H9 (cell line): ENCODE measurements around the gene BATF. TPM values are rescaled to one million over a fixed set of nuclear protein-coding genes. Genes with fewer than 3 reads are reported as not detected.

Experiments used
- DNase-seq: peaks from one replicate; pipeline ENCODE4 v3.0.0-alpha.2; 2017
- H2AFZ ChIP-seq: one replicate; pipeline ENCODE4 v1.6.1; 2013; ENCODE audit warnings: mild to moderate bottlenecking, low read length, control low read depth, moderate library complexity
- H2AK5ac ChIP-seq: 2 replicates; pipeline ENCODE4 v1.6.1; 2013; ENCODE audit warnings: low read length, control low read depth, mixed read lengths; ENCODE audit not compliant: insufficient read length
- H2BK120ac ChIP-seq: one replicate; pipeline ENCODE4 v1.6.1; 2013; ENCODE audit warnings: low read depth, mild to moderate bottlenecking, low read length, control low read depth, inconsistent platforms; ENCODE audit not compliant: poor library complexity, severe bottlenecking
- H2BK12ac ChIP-seq: 2 replicates; pipeline ENCODE4 v1.6.1; 2013; ENCODE audit warnings: low read length, control low read depth, mixed read lengths, low read depth; ENCODE audit not compliant: insufficient read length
- H2BK15ac ChIP-seq: 2 replicates; pipeline ENCODE4 v1.6.1; 2013; ENCODE audit warnings: low read depth, low read length, control low read depth
- H2BK20ac ChIP-seq: one replicate; pipeline ENCODE4 v1.6.1; 2013; ENCODE audit warnings: low read depth, mild to moderate bottlenecking, low read length, control low read depth, inconsistent platforms; ENCODE audit not compliant: poor library complexity, severe bottlenecking
- H2BK5ac ChIP-seq: 2 replicates; pipeline ENCODE4 v1.6.1; 2013; ENCODE audit warnings: low read length, control low read depth, mixed read lengths; ENCODE audit not compliant: insufficient read length
- H3K14ac ChIP-seq: 2 replicates; pipeline ENCODE4 v1.6.1; 2013; ENCODE audit warnings: low read length, control low read depth; ENCODE audit not compliant: insufficient read depth
- H3K18ac ChIP-seq: 2 replicates; pipeline ENCODE4 v1.6.1; 2013; ENCODE audit warnings: low read depth, mild to moderate bottlenecking, mixed read lengths, low read length, control low read depth; ENCODE audit not compliant: insufficient read length
- H3K23ac ChIP-seq: 2 replicates; pipeline ENCODE4 v1.6.1; 2013; ENCODE audit warnings: low read length, control low read depth, mixed read lengths, low read depth; ENCODE audit not compliant: insufficient read length
- H3K23me2 ChIP-seq: 2 replicates; pipeline ENCODE4 v1.6.1; 2013; ENCODE audit warnings: low read depth, mild to moderate bottlenecking, mixed read lengths, low read length, control low read depth; ENCODE audit not compliant: insufficient read length, poor library complexity, severe bottlenecking
- H3K27ac ChIP-seq: 2 replicates; pipeline ENCODE4 v1.5.1; 2013; ENCODE audit warnings: low read length, control low read depth, mixed read lengths, low read depth; ENCODE audit not compliant: insufficient read length
- H3K27me3 ChIP-seq: 2 replicates; pipeline ENCODE4 v1.6.1; 2013; ENCODE audit warnings: low read length, control low read depth, inconsistent platforms; ENCODE audit not compliant: insufficient read depth
- H3K4ac ChIP-seq: 2 replicates; pipeline ENCODE4 v1.6.1; 2013; ENCODE audit warnings: low read depth, mild to moderate bottlenecking, control low read depth, inconsistent platforms, low read length, moderate library complexity
- H3K4me1 ChIP-seq: 2 replicates; pipeline ENCODE4 v1.6.1; 2013; ENCODE audit warnings: low read length, control low read depth, inconsistent platforms; ENCODE audit not compliant: insufficient read depth
- H3K4me2 ChIP-seq: 2 replicates; pipeline ENCODE4 v1.6.1; 2013; ENCODE audit warnings: low read length, control low read depth, mixed read lengths; ENCODE audit not compliant: insufficient read length, insufficient read depth
- H3K56ac ChIP-seq: 2 replicates; pipeline ENCODE4 v1.6.1; 2013; ENCODE audit warnings: low read depth, mild to moderate bottlenecking, mixed read lengths, low read length, control low read depth; ENCODE audit not compliant: insufficient read length
- H3K79me1 ChIP-seq: 2 replicates; pipeline ENCODE4 v1.6.1; 2013; ENCODE audit warnings: low read depth, mild to moderate bottlenecking, moderate library complexity, low read length, control low read depth, inconsistent platforms; ENCODE audit not compliant: insufficient read depth, poor library complexity, severe bottlenecking
- H3K79me2 ChIP-seq: 2 replicates; pipeline ENCODE4 v1.6.1; 2013; ENCODE audit warnings: low read length, control low read depth, inconsistent platforms; ENCODE audit not compliant: insufficient read depth
- H3K9ac ChIP-seq: 2 replicates; pipeline ENCODE4 v1.6.1; 2013; ENCODE audit warnings: low read length, control low read depth, mixed read lengths; ENCODE audit not compliant: insufficient read length; ENCODE audit errors: extremely low read depth
- H3K9me3 ChIP-seq: one replicate; pipeline ENCODE4 v1.6.1; 2013; ENCODE audit warnings: low read depth, low read length, inconsistent platforms; ENCODE audit not compliant: control insufficient read depth
- H3T11ph ChIP-seq: one replicate; pipeline ENCODE4 v1.6.1; 2013; ENCODE audit warnings: mild to moderate bottlenecking, low read length, control low read depth, inconsistent platforms
- H4K20me1 ChIP-seq: one replicate; pipeline ENCODE4 v1.6.1; 2013; ENCODE audit not compliant: control insufficient read depth, insufficient read length, insufficient read depth
- H4K5ac ChIP-seq: 2 replicates; pipeline ENCODE4 v1.6.1; 2013; ENCODE audit warnings: low read depth, mild to moderate bottlenecking, mixed read lengths, low read length, control low read depth; ENCODE audit not compliant: insufficient read length
- H4K8ac ChIP-seq: replicated peaks from 2 replicates; pipeline ENCODE4 v1.6.1; 2013; ENCODE audit warnings: low read length, control low read depth, mixed read lengths, low read depth; ENCODE audit not compliant: insufficient read length
- H4K91ac ChIP-seq: 2 replicates; pipeline ENCODE4 v1.6.1; 2013; ENCODE audit warnings: low read depth, mild to moderate bottlenecking, moderate library complexity, mixed read lengths, low read length, control low read depth; ENCODE audit not compliant: insufficient read length
- H3K27ac Mint-ChIP-seq, 3 experiments: 2 replicates in 2 of 3; 3 replicates in 1 of 3; pipeline ENCODE4 v1.8.0; 2020 to 2021; ENCODE audit warnings: mixed read lengths in 3 of 3, mild to moderate bottlenecking in 1 of 3, moderate library complexity in 1 of 3
- H3K27me3 Mint-ChIP-seq: 2 replicates; pipeline ENCODE4 v1.8.0; 2021; ENCODE audit warnings: low read depth, mild to moderate bottlenecking, moderate library complexity, mixed read lengths
- H3K36me3 Mint-ChIP-seq, 3 experiments: 2 replicates in 2 of 3; 3 replicates in 1 of 3; pipeline ENCODE4 v1.8.0; 2020 to 2021; ENCODE audit warnings: low read depth in 3 of 3, mixed read lengths in 3 of 3; ENCODE audit not compliant: insufficient read depth in 1 of 3
- H3K4me1 Mint-ChIP-seq, 2 experiments: 2 replicates each; pipeline ENCODE4 v1.8.0; 2020; ENCODE audit warnings: mixed read lengths in 2 of 2
- H3K4me3 Mint-ChIP-seq, 2 experiments: 2 replicates in 1 of 2; 3 replicates in 1 of 2; pipeline ENCODE4 v1.8.0; 2020 to 2021; ENCODE audit warnings: mild to moderate bottlenecking in 2 of 2, mixed read lengths in 2 of 2, moderate library complexity in 1 of 2
- H3K9me3 Mint-ChIP-seq, 2 experiments: 2 replicates in 1 of 2; 3 replicates in 1 of 2; pipeline ENCODE4 v1.8.0; 2020; ENCODE audit warnings: mild to moderate bottlenecking in 2 of 2, mixed read lengths in 2 of 2, moderate library complexity in 1 of 2
- WGBS: extraction: QIAGEN DNeasy Blood & Tissue Kit; methylation state at CpG from one replicate; pipeline ENCODE4 v1.1.7; 2013; ENCODE audit warnings: missing lambda C conversion rate, low lambda C conversion rate, mixed read lengths; ENCODE audit not compliant: insufficient read length; ENCODE audit errors: extremely low coverage; 5-methylcytosine and 5-hydroxymethylcytosine counted together
- total RNA-seq: library from RNA; stranded (reverse); gene quantifications from 2 replicates; pipeline ENCODE4 v1.2.1, GENCODE V29; 2021
- TF ChIP-seq, protein P1 (sequence below): fragments of 200-600 bp; sonication (generic); conservative IDR thresholded peaks from 3 replicates; pipeline ENCODE4 v1.8.0; 2021; ENCODE audit warnings: antibody characterized with exemption, mild to moderate bottlenecking

BATF gene
- total RNA-seq, 1 experiment from 2014 or later, result not detected

DNA sequence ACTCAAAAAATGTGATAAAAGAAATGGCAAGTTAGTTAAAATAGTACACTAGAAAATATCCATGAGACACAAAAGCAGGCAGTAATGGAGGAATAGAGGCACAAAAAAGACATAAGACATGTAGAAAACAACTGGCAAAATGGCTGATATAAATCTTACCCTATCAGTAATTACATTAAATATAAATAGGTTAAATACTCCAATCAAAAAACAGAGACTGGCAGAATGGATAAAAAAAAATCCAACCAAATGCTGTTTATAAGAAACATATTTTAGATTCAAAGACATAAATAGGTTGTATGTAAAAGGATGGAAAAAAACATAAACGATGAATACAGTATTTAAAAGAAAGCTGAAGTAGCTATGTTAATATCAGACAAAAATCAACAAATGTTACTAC lies 15.3 kb upstream of the BATF start:
- Histone ChIP-seq H3K79me1 (no peaks in the 10 kb centered on the region), H3K27ac (no peak overlapping the region), H3K79me2 (no peaks in the 10 kb centered on the region), H3K18ac (no peak overlapping the region), H4K91ac (no peak overlapping the region), H2BK120ac (no peak overlapping the region), H2AFZ (no peak overlapping the region), H3K9ac (no peak overlapping the region), H3K9me3 (no peaks in the 10 kb centered on the region), H2BK5ac (no peak overlapping the region), H2BK12ac (no peak overlapping the region), H2BK20ac (no peak overlapping the region), H3K4ac (no peak overlapping the region), H4K20me1 (no peaks in the 10 kb centered on the region), H2BK15ac (no peak overlapping the region), H3K4me2 (no peak overlapping the region), H4K8ac (no peak overlapping the region), H4K5ac (no peak overlapping the region), H3K23me2 (no peaks in the 10 kb centered on the region), H3K4me1 (no peaks in the 10 kb centered on the region), H3K27me3 (no peaks in the 10 kb centered on the region), H3K23ac (no peak overlapping the region), H3T11ph (no peak overlapping the region), H2AK5ac (no peak overlapping the region), H3K14ac (no peak overlapping the region), H3K56ac (no peak overlapping the region)
- Mint-ChIP-seq H3K9me3 (peaks cover 3 to 5% of the 10 kb centered on the region in 2 experiments; a peak in 4 of 5 replicates), H3K4me3 (no peak overlapping the region), H3K27me3 (no peaks in the 10 kb centered on the region), H3K36me3 (peaks cover 0 to 2% (median 0%) of the 10 kb centered on the region in 3 experiments; a peak in 1 of 7 replicates), H3K27ac (no peak overlapping the region), H3K4me1 (no peaks in the 10 kb centered on the region)
- DNase-seq, result no peak
- TF ChIP-seq, protein P1, sequence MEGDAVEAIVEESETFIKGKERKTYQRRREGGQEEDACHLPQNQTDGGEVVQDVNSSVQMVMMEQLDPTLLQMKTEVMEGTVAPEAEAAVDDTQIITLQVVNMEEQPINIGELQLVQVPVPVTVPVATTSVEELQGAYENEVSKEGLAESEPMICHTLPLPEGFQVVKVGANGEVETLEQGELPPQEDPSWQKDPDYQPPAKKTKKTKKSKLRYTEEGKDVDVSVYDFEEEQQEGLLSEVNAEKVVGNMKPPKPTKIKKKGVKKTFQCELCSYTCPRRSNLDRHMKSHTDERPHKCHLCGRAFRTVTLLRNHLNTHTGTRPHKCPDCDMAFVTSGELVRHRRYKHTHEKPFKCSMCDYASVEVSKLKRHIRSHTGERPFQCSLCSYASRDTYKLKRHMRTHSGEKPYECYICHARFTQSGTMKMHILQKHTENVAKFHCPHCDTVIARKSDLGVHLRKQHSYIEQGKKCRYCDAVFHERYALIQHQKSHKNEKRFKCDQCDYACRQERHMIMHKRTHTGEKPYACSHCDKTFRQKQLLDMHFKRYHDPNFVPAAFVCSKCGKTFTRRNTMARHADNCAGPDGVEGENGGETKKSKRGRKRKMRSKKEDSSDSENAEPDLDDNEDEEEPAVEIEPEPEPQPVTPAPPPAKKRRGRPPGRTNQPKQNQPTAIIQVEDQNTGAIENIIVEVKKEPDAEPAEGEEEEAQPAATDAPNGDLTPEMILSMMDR, result no peak
- no CpG with 5 or more reads among the region's 1 CpG for WGBS
